ENCODE data around the gene HIP1. TPM values are rescaled to one million over a fixed set of nuclear protein-coding genes. Genes with fewer than 3 reads are reported as not detected.

Gene HIP1
- polyA plus RNA-seq, 2 of the 4 experiments (the other 2 are of a cell fraction) = 17.3 to 33.4 TPM

DNA sequence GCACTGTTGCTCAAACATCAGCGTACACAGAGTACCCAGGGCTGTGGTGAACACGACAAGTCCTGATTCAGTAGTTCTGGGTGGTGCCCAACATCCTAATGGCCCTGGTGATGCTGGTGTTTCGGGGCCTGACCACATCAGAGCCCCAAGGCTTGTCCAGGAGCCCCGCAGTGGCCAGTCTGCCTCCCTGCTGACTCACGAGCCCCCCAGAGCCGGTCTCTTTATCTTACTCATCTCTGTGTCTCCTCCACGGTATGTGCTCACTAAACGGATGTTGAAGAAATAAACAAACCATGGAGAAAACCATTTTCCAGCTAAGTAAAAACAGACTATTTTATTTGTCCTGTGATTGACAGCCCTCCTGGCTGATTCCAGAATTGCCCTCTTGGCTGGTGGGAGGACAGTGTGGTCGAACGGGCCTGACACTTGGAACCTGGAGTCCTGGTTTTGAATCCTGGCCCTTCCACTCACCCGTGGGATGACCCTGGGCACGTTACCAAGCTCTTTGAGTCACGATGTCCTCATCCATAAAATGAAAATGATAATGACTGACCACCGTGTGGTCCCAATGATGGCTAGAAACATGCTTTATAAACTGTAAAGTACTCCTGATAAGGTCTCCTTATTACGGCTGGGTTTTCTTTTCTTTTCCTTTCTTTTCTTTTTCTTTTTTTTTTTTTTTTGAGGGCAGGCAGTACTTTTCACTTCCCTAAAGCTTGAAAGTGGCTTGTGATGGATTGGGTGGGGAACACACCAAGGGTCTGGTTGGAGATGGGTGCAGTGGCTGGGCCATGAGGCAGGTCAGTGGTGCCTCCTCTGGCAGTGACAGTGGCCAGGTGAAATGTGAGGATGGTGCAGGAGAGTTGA, 5.7 kb downstream of the HIP1 start:
- H3K4me2 ChIP-seq = peak overlapping the region; percentile 71
- 4% methylated on average over 15 of the region's 15 CpGs for WGBS (ENCODE audit: missing lambda C conversion rate)

GRCh38 chr7:75732016-75732521, 6.7 kb downstream of the HIP1 start:
- Histone ChIP-seq H3K27ac (peak overlapping the region; percentile 79 to 84), H3K9me3 (no peaks in the 10 kb centered on the region), H3K4me3 (no peak overlapping the region), H3K4me2 (peak overlapping the region; percentile 71), H3K4me1 (peaks cover 76% of the 10 kb centered on the region)
- FAIRE-seq (no peak), DNase-seq (ENCODE audit: low read depth in 1 of 2, low spot score in 1 of 2) (no peak), ATAC-seq (no peak)
- ChIA-PET CTCF (interaction anchor here (1.3 kb wide), 1 partner anchor 152 kb away, joined by 3 read pairs; no protein-coding TSS in a partner anchor), POLR2A (no interaction called here)
- TF ChIP-seq NR3C1 (IDR thresholded peaks at IDR 0.05) = no peak
- peak; percentile 21; the same call in 1 of the 2 replicates for TF ChIP-seq CHD4 (IDR thresholded peaks at IDR 0.05; ENCODE audit: borderline replicate concordance)
- peak; percentile 69; the same call in 1 of the 2 replicates for TF ChIP-seq KDM1A (IDR thresholded peaks at IDR 0.05; ENCODE audit: low read depth)
- no peak for TF ChIP-seq NPAS2 (CRISPR knock-in tag; IDR thresholded peaks at IDR 0.05; ENCODE audit: borderline replicate concordance)
- TF ChIP-seq FOXS1 (CRISPR knock-in tag; IDR thresholded peaks at IDR 0.05) = no peak
- TF ChIP-seq ZFP36 (IDR thresholded peaks at IDR 0.05; ENCODE audit: borderline replicate concordance, partially characterized antibody) = peak; percentile 75
- no peak for TF ChIP-seq HMGXB4 (CRISPR knock-in tag; IDR thresholded peaks at IDR 0.05; ENCODE audit: borderline replicate concordance)
- TF ChIP-seq HDAC2 (IDR thresholded peaks at IDR 0.05) = peak; percentile 60; the same call in 1 of the 2 replicates
- 73% methylated on average over 12 of the region's 12 CpGs for WGBS (ENCODE audit: missing lambda C conversion rate)

More for the DNA sequence above, 5.7 kb downstream of the HIP1 start:
- DNase-seq (ENCODE audit: low read depth in 1 of 2, low spot score in 1 of 2) (peak; percentile 65 to 70), ATAC-seq (peak; percentile 76 to 81), FAIRE-seq (no peak)
- CTCF ChIA-PET = interaction anchor here (0.7 to 1.3 kb wide), 4 partner anchors 29 to 428 kb away, joined by 3 read pairs; no protein-coding TSS in a partner anchor
- POLR2A ChIA-PET = no interaction called here
- Histone ChIP-seq H3K9me3 (no peaks in the 10 kb centered on the region), H3K4me3 (no peak overlapping the region), H3K4me1 (peaks cover 76% of the 10 kb centered on the region), H3K27ac (peak overlapping the region; percentile 79 to 84)
- TF ChIP-seq KDM1A (IDR thresholded peaks at IDR 0.05; ENCODE audit: low read depth) (no peak), MAZ (IDR thresholded peaks at IDR 0.05; ENCODE audit: borderline replicate concordance, low read depth, low read length) (no peak), CHD4 (IDR thresholded peaks at IDR 0.05; ENCODE audit: borderline replicate concordance) (no peak), USF2 (IDR thresholded peaks at IDR 0.05) (no peak), JUNB (IDR thresholded peaks at IDR 0.05) (peak; percentile 72), CTCF (IDR thresholded peaks at IDR 0.05) (no peak), FOSL2 (IDR thresholded peaks at IDR 0.05) (peak; percentile 53; the same call in 1 of the 2 replicates), FOSL2 (CRISPR knock-in tag; IDR thresholded peaks at IDR 0.05) (peak; percentile 81), NR3C1 (IDR thresholded peaks at IDR 0.05) (no peak), FOSB (CRISPR knock-in tag; IDR thresholded peaks at IDR 0.05) (no peak), CEBPB (IDR thresholded peaks at IDR 0.05) (peak in 1 of 2 experiments; percentile 30; a peak in 1 of 4 replicates), JUN (IDR thresholded peaks at IDR 0.05) (0 out of 5 replicates have a peak, but pooled peaks of 1 of the 2 experiments have one; percentile 22), GATA3 (IDR thresholded peaks at IDR 0.05; ENCODE audit: borderline replicate concordance) (peak; percentile 79; the same call in 1 of the 2 replicates), HEYL (CRISPR knock-in tag; IDR thresholded peaks at IDR 0.05) (no peak), EP300 (IDR thresholded peaks at IDR 0.05) (peak; percentile 24 to 59; a peak in 2 of 5 replicates), RARB (CRISPR knock-in tag; IDR thresholded peaks at IDR 0.05) (no peak), ESRRA (IDR thresholded peaks at IDR 0.05; ENCODE audit: borderline replicate concordance, low read length) (no peak), HOXB13 (CRISPR knock-in tag; IDR thresholded peaks at IDR 0.05; ENCODE audit: low read depth) (0 out of 2 replicates have a peak, but pooled peaks have one; percentile 14), HOXB5 (CRISPR knock-in tag; IDR thresholded peaks at IDR 0.05) (no peak), PBX3 (IDR thresholded peaks at IDR 0.05) (peak; percentile 69; the same call in 1 of the 2 replicates)
- TF ChIP-seq, protein P1, sequence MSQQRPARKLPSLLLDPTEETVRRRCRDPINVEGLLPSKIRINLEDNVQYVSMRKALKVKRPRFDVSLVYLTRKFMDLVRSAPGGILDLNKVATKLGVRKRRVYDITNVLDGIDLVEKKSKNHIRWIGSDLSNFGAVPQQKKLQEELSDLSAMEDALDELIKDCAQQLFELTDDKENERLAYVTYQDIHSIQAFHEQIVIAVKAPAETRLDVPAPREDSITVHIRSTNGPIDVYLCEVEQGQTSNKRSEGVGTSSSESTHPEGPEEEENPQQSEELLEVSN (IDR thresholded peaks at IDR 0.05; ENCODE audit: borderline replicate concordance, low read depth) = no peak
